ENCODE measurements around the gene DPP6.

The DPP6 gene

GRCh38 chr7:154232700-154233099 is 180.5 kb downstream of the DPP6 start:
- DNase-seq (ENCODE audit: low read depth in 2 of 2): no peak

- no peak for DNase-seq (ENCODE audit: low read depth in 2 of 2)
Measured at GRCh38 chr7:154241988-154242387, 189.8 kb downstream of the DPP6 start.

- DNase-seq (ENCODE audit: low read depth in 2 of 2): no peak
Measured at GRCh38 chr7:154242709-154243108, 190.5 kb downstream of the DPP6 start.

DNA sequence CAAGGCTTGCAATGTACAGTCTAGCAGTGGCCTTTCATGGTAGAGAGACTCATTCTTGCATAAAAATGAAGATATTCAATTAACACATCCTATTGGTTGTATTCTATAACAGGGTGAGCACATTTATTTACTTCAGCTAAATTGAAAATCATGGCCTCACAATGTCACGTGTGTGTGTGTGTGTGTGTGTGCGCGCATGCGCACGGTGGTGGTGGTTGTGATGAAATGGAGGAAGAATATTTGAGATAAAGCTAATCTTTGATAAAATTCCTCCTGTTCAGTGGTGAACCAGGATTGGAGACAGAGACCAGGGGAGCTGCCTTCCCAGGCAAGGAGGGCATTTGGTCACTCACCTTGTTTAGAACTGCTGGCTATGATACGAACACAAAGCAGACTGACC is 199.8 kb downstream of the DPP6 start:
- no peak for DNase-seq (ENCODE audit: low read depth in 2 of 2)

DNA sequence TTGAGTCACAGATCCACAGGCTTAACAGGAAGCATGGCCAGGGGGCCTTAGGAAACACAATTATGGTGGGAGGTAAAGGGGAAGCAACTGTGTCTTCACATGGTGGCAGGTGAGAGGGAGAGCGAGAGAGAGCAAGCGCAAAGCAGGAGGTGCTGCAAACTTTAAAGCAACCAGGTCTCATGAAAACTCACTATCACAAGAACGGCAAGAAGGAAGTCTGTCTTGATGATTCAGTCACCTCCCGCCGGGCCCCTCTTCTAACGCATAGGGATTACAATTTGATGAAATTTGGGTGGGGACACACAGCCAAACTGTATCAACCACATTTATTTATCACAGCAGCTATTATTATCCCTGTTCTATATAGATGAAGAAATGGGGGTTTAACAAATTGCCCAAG is 201.6 kb downstream of the DPP6 start:
- DNase-seq (ENCODE audit: low read depth in 2 of 2): no peak

DNA sequence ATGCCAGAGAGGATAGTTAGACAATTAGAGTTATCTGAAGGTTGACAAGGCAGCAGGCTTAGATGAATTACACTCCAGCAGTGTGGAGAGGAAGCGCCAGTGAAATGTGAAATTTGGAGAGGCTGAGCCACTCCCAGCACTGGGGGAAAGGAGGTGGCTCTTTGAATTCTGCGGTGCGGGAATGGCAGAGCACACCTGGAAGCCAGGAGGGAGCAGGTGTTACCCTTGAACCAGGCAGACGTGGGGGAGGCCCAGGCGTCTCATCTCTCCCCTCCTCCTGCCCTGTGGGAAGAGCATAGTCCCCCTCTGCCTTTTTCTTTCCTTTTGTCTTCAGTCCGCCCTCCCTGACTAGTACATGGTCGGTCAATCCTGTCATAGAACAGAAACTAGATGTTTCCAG is 203.1 kb downstream of the DPP6 start:
- no peak for DNase-seq (ENCODE audit: low read depth in 2 of 2)

GRCh38 chr7:154256150-154256549 is 204.0 kb downstream of the DPP6 start:
- no peak for DNase-seq (ENCODE audit: low read depth in 2 of 2)

DNA sequence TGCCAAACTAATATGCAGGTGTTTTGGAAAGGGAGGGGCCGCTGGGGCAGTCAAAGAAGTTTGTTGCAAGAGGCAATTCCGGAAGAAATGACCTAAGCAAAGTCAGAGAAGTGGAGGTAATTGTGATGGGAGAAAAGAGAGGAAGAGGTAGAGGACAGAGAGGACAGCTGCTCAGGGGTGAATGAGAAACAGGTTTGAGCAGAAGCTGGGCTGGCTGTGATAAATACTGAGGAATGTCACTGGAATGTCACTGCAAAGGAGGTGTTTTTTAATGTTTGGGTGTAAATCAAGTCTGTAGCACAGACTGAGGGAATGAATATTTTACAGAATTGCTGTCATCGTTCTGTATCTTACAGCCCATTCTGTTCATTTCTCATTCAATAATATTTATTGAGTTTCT is 207.2 kb downstream of the DPP6 start:
- DNase-seq (ENCODE audit: low read depth in 2 of 2): no peak

GRCh38 chr7:154287356-154287755 is 235.2 kb downstream of the DPP6 start:
- DNase-seq (ENCODE audit: low read depth in 2 of 2): no peak

- no peak for DNase-seq (ENCODE audit: low read depth in 2 of 2)
Measured at GRCh38 chr7:154289119-154289518, 236.9 kb downstream of the DPP6 start.

- DNase-seq (ENCODE audit: low read depth in 2 of 2): no peak
Measured at GRCh38 chr7:154296443-154296842, 244.2 kb downstream of the DPP6 start.

DNA sequence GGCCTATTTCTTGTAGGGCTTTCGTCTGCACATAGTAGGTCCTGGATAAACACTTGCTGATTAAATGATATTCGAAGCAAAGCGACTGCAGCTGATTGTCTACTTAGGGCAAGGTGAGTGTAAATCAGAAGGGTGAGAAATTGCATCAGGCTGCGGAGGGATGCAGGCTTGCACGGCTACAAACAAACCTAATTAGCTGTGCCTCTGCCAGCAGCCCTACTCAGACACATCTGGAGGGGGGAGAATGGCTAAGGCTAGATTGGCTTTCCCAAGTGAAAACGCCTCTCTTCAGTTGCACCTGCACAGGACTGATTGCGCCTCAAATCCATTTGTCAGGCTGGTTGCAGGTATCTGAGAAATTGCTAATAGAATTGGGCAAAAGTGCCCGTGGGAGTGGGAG is 247.5 kb downstream of the DPP6 start:
- DNase-seq (ENCODE audit: low read depth in 2 of 2): no peak

- no peak for DNase-seq (ENCODE audit: low read depth in 2 of 2)
Measured at GRCh38 chr7:154302380-154302779, 250.2 kb downstream of the DPP6 start.

DNA sequence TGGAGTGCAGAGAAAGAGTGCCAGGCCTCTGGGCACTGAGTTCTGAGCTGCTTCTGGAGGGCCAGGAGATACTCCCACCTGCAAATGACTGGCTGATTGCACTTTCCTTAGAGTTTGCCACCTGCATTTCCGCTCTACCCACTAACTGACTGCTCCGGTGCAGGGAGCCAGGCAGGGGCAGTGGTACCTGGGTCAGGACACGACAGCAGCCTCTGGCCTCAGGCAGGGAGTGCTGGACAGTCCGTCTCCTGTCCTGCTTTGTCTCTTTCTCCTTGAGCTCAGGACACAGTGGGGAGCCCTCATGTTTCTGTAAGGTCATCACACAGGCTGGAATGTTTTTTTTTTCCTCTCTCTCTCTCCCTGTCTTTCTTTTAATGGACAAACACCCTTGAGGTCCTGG is 252.0 kb downstream of the DPP6 start:
- DNase-seq (ENCODE audit: low read depth in 2 of 2): no peak

DNA sequence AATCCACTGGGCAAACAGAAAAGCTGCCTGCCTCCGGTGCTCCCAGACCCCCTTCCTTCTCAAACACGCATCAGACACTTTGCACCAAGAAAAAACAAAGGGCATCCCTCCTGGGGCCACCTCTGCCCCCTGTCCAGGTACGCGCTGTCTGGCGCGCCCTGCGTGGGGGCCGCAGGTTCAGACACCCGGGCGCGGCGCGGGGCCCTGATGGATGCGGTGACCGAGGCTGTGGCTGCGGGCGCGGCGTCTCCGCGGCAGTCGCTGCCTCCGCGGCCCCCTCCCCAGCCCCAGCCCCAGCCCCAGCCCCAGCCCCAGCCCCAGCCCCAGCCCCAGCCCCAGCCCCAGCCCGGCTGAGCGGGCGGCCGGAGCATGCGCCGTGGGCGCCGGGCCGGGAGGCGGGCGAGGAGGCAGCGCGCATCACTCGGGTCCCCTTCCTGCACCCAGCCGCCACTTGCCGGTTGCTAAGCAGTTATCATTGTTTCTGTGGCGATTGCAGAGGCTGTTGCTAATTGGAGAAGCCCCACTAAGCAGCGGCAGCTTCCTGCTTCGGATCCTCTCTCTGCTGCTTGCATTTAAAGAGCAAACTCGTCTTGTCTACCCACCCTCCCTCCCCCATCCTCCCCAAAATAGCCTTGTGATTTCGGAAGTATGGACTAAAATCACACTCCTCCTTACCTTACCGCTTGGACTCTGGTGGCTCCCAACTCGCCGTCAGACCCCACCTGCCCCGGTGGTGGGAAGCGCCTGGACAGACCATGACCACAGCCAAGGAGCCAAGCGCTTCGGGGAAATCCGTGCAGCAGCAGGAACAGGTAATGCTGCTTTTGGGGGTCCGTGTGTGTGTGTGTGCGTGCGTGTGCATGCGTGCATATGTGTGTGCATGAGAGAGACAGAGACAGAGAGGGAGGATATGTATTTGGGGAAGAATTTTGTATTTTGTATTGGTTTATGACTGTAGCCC is 252.8 kb downstream of the DPP6 start:
- no peak for DNase-seq (ENCODE audit: low read depth in 2 of 2)

GRCh38 chr7:154306036-154306435 is 253.8 kb downstream of the DPP6 start:
- no peak for DNase-seq (ENCODE audit: low read depth in 2 of 2)

- DNase-seq (ENCODE audit: low read depth in 2 of 2): no peak
Measured at GRCh38 chr7:154308928-154309327, 256.7 kb downstream of the DPP6 start.

DNA sequence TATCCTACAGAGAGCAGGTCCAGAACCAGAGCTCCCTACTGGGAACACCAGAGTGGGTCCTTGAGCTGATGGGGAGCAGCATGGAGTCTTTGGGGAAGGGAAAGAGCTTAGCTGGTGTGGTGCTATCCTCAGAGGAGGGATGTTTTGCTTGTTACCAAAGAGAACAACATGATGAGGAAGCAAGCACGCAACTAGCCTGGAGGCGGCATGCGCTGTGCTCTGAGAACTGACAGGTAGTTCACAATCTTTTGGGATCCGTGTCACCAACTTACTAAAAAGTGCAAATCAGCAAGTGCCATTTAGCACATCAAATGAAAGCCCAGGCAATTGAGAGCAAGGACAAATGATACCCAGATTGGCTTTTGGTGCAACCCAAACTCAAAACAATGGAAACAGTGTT is 257.9 kb downstream of the DPP6 start:
- no peak for DNase-seq (ENCODE audit: low read depth in 2 of 2)

- DNase-seq (ENCODE audit: low read depth in 2 of 2): no peak
Measured at GRCh38 chr7:154324196-154324595, 272.0 kb downstream of the DPP6 start.

DNA sequence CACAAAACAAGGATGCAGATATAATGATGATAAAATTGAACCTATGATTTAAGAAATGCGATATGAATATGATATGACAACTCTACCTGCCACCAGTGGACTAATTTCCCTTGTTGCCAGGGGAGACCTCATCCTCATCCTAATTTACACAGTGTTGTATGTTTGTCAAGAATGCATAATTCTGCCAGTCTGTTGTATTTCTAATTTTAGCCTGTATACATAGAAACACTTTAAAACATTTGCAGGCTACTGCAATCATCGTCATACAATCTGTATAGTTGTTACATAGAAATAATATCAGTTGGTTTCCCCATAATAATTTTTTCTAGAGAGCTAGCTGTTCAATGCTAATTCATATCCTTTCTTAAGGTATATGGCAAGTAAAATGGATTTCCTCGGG is 274.2 kb downstream of the DPP6 start:
- DNase-seq (ENCODE audit: low read depth in 2 of 2): no peak

DNA sequence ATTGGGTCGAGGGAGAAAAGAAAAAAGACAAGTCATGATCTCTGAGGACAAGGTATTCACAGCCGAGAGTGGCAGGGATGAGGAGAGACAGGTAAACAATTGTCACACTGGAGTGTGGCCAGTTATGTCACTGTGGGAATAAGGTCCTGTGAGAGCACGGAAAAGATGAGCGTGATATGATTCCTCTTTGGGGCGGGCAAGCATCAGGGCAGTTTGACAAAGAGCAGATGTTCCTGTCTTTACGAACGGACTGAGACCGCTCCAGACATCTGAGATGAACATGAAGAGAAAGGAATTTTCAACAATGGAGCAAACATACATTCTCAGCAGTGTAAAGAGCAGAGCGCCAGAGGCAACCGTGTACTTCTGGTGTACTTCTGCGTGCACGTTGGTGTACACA is 278.1 kb downstream of the DPP6 start:
- DNase-seq (ENCODE audit: low read depth in 2 of 2): no peak

GRCh38 chr7:154332811-154333580 is 280.8 kb downstream of the DPP6 start:
- no peak for DNase-seq (ENCODE audit: low read depth in 2 of 2)

DNA sequence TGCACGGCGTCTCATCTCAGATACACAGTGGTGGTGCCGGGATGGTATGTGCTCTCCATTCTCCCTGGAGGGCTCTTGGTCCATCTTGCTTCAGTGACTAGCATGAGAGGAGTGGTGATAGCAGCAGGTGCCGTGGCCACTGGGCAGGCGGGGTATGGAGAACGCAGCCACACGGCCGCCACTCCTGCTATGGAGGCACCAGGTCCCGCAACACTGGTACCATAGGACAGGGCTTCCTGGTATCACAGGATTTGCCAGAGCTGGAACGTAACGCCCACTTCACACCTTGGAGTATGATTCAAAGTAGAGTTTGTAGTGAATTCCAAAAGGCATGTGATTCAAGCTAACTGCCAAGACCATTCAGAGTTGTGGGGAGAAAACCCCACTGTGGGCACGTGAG is 284.1 kb downstream of the DPP6 start:
- DNase-seq (ENCODE audit: low read depth in 2 of 2): no peak

All from stimulated activated CD4-positive, alpha-beta T cell treated with anti-CD3 and anti-CD28 coated beads, Interleukin-1b, Interleukin-23, amount 100 ng/mL, for 4 hours (primary cell).